ENCODE results near the gene CMTM7.

DNA sequence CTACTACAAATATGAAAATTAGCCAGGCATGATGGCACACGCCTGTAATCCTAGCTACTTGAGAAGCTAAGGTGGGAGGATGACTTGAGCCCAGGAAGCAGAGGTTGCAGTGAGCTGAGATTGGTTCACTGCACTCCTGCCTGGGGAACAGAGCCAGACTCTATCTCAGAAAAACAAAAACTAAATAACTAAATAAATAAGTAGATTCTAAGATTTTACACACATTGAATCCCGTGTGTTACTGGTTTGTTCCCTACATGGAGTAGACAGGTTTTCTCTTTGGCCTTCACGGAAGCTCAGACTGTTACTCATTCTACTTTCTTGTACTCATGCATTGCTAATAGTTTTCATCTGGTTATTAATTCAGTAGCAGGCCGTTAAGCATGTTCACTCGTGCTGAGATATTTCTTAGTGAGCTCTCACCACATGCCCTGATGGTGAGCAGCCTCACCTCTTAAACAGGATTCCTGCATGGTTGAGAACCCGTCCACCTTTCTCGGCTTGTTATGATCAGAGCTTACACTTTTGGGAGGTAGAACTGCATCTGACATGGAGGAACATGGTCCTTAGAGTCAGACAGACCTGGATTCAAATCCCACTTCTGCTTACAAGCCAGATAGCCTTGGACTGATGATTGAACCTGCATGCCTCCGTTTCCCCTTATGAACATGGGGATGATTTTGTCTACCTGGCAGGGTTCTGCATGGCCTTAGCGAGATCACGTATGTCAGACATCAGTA, 49.1 kb downstream of the CMTM7 start:
- TF ChIP-seq POLR2A (IDR thresholded peaks at IDR 0.05), result no peak
- TF ChIP-seq, protein P1, sequence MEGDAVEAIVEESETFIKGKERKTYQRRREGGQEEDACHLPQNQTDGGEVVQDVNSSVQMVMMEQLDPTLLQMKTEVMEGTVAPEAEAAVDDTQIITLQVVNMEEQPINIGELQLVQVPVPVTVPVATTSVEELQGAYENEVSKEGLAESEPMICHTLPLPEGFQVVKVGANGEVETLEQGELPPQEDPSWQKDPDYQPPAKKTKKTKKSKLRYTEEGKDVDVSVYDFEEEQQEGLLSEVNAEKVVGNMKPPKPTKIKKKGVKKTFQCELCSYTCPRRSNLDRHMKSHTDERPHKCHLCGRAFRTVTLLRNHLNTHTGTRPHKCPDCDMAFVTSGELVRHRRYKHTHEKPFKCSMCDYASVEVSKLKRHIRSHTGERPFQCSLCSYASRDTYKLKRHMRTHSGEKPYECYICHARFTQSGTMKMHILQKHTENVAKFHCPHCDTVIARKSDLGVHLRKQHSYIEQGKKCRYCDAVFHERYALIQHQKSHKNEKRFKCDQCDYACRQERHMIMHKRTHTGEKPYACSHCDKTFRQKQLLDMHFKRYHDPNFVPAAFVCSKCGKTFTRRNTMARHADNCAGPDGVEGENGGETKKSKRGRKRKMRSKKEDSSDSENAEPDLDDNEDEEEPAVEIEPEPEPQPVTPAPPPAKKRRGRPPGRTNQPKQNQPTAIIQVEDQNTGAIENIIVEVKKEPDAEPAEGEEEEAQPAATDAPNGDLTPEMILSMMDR (IDR thresholded peaks at IDR 0.05), result no peak

All from adrenal gland (tissue), 5 donors.